COLO668 (cell line): ENCODE measurements around the gene PPP3CA.
"Not testable (repeated sequence)": the region's sequence is repeated elsewhere in the genome, so short reads cannot be mapped to it uniquely, and the experiment has no call there.

ENCODE experiments used
- DNase-seq: peaks from one replicate; lab custom pipeline; 2025; ENCODE audit not compliant: unreplicated experiment; lab: John Stamatoyannopoulos, UW

The PPP3CA gene

DNA sequence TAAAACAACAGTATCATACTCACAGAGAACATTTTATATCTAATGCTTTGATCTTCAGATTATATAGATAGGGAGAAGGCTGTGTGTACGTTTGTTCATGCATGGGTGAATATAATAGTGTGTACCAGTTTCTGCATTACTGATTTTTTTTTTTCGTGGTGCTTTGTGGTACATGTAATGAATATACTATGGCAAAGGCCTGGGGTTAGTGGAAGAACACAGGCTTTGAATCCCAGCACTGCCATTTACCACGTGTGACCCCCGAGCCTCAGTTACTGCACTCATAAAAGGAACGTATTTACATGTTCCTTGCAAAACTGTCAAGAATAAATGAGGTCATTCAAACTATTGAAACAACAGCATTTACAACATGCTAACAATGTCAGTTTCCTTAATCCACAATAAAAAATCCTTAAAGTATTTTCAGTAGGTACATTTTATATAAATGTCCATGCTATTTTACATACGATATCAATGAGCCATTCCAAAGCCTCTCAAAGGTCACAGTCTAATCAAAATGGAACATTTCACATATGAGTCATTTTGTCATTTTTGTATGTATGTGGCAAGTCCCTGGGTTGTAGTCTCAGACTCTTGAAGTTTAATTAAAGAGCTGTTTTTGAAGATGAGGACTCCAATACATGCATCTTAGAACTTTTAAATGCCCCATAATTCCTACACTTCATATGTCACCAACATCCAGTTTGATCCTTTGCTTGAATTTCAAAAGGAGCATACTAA, 242.8 kb downstream of the PPP3CA start:
- DNase-seq = no peak

DNA sequence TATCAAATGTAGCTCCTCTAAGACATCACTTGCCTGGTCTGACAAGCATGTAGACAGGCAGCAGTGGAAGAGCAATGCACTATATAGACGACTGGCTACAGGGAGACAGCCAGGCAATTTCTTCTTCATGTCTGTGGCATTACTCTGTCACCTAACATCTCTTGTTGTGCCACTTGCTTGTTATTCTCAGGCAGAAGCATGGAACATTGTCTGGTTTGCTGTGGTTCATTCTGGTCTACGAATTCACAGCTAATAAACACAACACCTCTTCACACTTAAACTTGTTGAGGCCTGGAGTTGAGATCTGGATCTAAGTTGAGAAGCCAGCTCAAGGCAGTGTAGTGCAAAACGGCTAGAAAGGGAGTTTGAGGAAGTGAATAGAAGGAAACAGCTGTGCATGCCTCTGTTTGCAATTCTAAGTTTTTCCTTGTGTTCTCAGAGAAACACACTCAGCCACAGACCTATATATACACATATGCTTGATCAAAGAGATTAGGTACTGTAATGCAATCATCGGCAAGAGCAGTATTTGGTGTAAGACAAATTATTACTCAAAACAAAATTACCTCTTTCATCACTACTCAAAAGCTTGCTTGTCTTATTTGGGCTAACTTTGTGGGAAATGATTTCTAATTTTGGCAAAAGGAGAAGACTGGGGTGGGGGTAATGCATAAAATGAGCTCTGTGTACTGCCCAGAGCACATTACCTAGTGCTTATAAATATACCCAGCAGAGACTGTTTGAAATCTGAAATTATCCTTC, 243.8 kb downstream of the PPP3CA start:
- DNase-seq = no peak

DNA sequence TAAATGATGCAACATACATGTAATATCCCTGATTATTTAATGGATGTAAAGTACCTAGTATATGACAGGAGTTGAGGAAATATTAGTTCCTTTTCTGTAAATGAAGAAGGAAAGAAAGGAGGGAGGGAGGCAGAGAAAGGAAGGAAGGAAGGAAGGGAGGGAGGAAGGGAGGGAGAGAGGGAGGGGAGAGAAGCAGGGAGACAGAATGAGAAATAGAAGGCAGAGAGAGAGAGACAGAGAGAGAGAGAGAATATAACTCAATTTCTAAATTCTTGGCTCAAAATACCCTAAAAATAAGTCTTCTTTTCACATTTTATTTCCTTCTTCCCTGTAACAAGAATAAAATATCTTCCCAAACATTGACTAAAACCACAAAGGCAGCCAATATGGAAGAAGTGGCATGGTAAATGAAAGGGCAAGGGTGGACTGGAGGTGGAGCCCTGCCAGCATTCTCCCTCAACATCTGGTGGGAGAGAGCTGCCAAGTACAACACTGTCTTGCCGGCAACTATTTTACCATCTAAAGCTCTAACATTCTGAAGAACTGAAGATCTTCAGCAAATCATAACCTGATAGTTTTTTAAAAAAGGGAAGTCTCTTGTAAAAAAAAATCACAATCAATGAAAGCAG, 245.1 kb downstream of the PPP3CA start:
- DNase-seq = no peak

DNA sequence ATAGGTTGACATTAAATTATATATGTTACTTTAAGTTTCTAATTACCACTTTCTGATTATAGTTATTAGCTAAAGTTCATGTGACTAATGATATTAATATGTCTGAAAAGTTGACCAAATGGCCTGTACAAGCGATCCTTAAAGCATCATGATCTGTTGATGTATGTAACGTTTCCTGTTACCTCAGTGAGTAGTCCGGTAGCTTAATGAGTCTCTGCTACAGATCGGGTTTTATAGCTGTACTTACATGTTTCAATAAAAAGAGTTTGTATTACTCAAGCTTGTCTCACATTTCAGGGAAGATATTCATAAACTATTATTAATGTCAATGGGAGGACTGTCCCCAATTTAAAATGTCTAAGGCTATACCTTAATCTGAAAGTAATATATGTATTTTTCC, 246.3 kb downstream of the PPP3CA start:
- no peak for DNase-seq

DNA sequence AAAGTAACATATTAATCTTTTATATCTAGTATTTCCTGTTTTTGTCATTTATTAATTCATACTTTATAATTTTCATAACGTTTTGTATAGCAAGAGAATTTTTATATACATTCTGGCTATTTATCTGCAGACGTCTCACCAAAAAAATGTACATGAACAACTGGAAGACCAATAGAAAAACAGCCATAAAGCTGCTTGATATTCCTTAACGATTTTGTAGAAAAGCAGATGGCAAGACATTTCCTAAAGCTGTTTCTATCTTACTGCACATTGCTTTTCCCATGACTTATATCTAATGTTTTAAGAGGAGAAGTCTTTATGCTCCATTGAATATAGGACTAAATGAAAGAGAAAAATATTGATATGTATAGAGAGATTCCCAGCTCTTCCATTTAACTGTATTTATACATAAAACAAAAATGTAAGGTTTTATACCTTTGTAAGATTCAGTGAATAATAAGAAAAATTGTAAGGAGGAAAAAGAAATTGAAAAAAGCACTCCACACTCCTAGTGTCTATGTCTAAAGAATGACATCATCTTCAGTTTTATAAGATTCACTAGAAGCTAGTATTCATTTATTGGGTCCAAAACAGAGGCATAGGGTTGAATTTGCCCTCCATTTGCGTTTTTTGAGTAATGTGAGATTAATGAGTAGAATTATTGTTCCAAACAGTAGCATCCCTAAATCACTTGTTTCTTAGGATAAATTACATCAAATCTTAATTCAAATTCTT, 248.5 kb downstream of the PPP3CA start:
- no peak for DNase-seq

DNA sequence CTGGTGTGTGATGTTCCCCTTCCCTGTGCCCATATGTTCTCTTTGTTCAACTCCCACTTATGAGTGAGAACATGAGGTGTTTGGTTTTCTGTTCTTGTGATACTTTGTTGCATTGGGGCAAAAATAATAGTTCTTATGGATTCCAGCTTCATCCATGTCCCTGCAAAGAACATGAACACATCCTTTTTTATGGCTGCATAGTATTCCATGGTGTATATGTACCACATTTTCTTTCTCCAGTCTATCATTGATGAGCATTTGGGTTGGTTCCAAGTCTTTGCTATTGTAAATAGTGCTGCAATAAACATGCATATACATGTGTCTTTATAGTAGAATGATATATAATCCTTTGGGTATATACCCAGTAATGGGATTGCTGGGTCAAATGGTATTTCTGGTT, 254.7 kb downstream of the PPP3CA start:
- not testable (repeated sequence) for DNase-seq

DNA sequence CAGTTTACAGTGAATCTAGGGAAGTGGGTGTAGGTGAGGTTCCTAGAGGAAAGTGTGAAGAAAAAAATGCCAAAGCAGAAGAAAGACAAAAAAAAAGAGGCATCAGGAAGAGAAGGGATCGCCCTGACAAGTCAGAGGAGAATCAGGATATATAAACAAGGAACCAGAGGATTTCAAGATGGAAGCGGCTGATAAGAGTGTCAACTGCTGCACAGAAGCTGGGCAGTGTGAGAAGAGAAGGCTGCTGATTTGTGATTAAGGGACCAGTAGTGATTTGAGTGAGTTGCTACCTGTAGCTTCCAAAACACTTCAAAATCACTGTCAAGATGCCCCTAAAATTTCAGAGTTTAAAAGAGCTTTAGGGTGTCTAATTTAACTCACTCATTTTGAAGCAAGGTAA, 258.2 kb downstream of the PPP3CA start:
- DNase-seq = no peak

DNA sequence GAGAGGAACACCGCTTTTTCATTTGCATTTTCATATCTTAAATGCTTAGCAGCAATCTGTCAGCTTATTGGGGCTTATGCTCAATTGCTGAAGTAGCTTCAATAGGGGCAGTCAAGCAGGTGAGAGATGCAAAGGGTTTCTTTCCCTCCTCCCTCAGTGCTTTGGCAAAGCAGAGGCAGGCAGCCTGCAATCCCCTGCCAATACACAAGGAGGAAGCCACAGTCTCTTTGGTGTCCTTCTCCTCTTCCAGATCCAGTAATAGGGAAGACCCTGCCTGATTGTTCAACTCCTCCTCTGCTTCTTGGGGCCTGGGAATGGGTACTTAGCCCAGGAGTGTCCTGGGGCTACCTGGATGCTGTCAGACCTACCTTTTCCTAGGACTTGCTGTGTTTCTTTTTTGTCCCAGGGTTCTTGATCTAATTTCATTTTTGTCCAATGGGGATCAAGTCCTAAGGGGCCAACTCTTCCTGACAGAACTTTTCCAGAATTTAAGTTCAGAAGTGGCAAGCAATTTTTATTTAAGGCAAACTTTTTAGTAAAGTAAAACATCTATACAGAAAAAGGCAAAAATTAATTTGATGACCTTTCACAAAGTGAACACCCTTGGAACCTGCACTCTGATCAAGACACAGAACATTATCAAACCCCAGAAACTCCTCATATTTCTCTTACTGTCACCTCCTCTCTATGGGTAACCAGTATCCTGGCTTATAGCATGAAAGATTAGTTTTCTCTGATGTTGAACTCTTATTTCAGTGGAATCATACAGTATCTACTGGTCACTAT, 260.3 kb downstream of the PPP3CA start:
- no peak for DNase-seq

DNA sequence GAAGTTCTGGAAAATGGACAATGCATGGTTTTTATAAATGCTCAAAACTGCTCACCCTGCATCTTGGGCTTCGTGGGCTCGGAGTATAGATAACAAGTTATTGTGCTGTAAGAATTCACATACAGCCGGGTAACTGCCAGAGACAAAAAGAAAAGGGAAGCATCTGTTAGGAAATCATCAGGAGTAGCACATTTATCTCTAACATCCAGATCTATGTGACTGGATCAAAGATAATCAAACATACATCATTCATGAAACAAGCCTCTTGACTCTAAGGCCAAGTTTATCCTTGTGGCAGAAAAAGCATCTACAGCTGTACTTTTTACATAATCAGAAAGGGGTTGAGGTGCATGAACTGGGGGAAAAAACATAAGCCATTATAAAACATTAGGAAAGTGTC, 264.2 kb downstream of the PPP3CA start:
- no peak for DNase-seq

DNA sequence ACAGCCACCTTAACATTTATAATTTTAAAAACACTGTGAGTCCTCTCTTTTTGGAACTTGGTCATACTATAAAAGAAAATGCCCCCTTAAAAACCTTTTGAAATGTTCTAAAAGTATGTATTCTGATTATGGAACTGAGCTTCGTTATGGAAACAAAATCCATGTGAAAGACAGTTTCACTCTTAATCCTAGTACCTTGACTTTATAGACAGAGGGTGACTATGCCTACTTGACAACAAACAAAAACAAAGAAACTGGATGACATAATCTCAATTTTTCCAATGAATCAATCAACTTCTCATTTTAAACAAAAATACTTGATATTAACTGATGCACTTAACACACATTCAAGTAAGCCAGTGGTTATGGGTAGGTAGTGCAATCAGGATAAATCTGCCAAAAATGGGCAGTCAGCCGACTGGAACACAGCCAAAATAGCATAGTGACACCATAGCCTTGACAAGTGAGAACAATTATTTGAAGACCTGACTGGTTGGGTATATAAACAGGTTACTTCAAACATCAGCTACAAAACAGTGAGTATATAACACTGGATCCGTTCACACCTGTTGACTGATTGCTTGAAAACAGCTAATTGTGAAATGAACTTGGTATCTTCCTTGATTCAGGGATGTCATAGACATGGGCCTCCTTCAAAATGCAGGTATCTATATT, 265.5 kb downstream of the PPP3CA start:
- no peak for DNase-seq

DNA sequence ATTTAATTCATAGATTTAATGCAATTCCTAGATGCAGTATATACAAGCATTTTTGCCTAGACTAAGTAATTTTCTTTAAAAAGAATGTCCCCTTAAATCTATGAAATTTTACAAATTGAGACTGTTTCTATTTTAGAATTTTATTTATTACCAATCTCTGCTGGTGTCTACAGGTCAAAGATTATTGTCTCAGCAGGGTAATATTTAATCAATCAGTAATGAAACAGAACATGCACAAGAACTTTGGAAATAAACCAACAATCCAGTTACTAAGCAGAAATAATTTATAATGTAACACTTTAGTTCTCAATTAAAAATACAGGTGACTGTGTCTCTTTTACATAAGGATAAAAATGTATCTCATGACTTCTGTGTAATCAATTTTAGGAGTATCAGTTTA, 266.2 kb downstream of the PPP3CA start:
- DNase-seq = no peak

DNA sequence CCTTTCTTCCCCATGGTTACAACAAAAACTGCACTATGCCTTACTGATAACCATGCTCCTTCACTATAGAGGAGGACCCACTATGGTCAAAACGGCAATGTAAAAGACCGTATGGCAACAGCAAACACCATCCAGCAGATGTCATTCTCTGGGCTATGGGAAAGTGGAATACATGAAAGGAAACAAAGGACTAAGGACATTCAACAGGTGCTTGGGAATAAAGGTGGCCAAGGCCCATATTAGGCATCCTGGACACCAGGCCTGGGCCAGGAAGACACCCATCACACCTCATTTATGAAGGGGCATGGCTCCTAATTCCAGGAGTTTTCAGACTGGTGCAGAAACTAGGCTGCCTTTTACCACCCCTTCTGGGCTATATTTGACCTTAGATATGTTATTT, 268.4 kb downstream of the PPP3CA start:
- no peak for DNase-seq

DNA sequence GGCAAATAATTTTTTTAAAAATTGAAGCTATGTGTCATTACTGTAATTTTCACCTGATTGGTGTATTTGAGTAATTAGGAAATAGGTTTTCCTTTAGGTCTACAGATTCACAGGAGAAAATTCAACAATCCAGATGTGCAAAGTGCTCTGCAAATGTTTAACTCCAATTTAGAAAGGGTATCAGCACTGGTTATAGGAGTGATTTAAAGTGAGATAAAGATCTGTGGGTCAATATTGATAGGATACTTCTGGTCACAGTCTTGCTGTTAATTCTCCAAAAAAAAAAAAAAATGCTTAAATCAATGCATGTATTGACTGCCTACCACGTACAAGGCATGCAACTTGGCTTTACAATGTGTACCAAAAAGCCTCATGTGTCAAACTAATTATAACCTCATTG, 271.3 kb downstream of the PPP3CA start:
- no peak for DNase-seq

DNA sequence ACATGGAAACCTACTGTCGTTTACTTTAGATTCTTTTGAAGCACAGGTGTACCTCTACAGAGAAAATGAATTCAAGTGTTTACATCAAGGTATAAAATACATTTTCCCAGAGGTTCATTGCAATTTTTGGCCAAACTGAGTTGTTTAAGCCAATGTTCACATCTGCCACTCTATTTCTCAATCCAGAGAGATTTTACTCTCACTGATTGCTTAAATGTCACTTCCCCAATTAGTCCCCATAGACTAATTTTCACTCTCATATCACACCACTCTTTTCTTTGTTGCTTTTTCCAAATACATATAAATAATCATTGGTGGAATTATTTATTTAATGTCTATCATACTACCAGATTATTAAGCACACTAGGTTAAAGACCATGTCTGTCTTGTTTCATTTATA, 271.8 kb downstream of the PPP3CA start:
- no peak for DNase-seq

DNA sequence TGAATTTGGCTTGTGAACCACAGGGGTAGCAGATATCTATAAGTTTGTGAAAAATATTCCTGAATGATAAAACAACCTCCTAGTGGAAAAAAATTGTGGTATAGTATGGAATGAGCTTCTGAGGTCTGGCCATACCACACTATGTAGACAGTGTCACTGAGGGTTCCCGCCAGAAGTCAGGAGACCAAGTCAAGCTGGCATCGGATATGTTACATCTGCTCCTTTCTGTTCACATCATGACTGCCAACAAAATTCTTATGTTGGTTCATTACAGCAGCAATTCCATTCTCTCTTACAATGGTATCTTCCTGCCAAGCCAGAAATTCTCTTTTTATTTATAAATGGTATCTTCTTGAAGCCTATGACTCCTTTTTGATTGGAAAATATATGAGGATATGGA, 273.0 kb downstream of the PPP3CA start:
- no peak for DNase-seq

DNA sequence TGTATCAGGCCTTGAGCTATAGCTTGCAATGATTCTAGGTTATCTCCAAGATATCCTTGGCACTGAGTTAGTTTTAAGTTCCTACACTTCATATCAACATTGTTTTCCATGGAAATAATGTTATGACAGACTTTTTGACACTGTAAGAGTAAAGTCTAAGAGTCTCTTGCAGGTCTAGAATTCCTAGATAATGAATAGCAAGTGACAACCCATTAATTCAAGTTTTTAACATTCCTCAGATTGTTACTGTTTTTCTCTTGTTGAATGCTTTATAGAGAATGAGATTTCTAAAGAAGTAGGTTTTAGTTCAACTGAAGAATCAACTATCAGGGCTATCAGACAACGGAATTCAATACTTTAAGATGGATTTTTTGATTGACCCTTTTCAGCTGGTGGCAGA, 276.1 kb downstream of the PPP3CA start:
- no peak for DNase-seq

DNA sequence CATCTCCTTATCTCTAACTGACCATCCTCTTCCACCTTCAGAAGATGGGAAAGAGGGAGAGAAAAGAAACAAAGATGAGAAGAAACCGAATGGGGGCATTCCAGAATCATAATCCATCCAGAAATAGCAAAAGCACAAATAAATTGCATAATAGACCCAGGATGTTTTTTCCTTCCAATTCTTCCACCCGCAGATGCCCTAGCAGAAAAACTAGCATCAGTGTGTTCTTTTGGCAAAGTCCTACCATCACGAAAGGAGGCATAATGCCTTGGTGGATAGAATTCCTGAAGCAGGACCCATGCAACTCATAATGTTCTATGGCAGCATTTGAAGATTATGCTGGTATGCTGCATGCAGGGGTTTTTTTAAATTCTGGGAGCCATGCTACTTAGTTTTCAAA, 279.2 kb downstream of the PPP3CA start:
- no peak for DNase-seq

DNA sequence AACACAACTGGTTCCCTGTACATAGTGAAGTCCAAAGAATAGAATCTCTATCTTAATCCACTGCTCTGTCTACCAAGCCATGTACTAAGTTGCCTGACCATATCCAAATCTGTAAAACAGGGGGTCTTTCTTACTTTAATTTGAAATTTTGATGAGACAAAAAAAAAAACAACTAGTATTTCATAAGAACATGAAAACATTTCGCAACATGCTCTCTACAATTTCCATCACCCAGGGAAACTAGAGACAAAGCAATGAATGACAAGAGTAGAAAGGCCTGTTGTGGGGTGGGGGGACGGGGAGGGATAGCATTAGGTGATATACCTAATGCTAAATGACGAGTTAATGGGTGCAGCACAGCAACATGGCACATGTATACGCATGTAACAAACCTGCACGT, 279.9 kb downstream of the PPP3CA start:
- no peak for DNase-seq

DNA sequence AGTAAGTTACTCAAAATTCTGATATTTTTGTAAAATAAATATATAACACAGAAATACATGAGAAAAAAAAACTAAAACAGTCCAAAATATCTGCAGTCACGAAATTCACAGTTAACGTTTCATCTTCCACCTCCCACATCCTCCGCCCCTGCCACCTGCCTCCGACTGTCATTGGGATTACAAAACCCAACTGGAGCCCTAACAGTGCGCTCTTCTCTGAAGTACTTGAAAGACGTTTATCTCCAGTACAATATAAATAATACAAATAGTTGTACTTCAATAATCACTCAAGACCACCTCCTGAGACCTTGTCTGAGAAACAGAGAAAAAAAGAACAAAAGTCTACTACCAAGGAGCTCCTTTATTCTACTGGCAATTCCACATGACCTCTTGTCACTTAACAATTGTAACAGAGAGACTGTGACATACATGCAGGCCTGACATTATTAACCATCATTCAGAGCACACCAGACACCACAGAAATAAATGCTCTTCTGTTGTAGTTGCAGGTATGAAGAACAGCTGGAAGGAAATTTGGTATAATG, 280.6 kb downstream of the PPP3CA start:
- no peak for DNase-seq

DNA sequence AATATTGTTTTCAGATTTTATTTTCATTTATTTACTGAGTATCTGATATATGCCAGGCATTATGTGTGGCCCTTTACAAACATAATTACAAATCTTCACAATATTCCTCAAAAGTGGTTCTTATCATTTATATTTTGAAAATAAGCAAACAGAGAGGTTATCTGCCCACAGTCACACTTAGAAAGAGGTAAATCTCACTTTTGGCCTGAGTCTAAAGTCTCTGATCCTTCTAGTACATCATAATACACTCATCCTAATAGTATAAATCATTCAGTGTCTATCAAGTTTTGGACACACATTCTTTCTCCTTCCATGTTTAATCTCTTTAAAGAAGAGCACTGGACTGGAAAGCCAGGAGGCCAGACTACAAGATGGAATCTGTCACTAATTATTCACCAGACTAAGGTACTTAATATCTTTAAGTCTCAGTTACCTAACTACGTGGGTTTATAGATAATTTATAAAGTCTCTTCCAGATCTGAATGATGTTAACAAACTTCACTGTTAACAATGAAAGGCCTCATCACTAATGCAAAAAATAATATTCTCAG, 281.3 kb downstream of the PPP3CA start:
- no peak for DNase-seq
